GM18951 (cell line): Measurements from ENCODE around the gene IFT172.
A peak's percentile ranks its signal among the peaks of the same experiment; 100 is the strongest.
"Not testable (repeated sequence)": the region's sequence is repeated elsewhere in the genome, so short reads cannot be mapped to it uniquely, and the experiment has no call there.

Experiments
- POLR2A ChIP-seq: IDR thresholded peaks from 4 replicates; pipeline ENCODE4 v1.6.1; 2011; ENCODE audit warnings: mild to moderate bottlenecking; ENCODE audit not compliant: insufficient read length, insufficient read depth; ENCODE audit errors: extremely low read depth
- in situ Hi-C: fragments of 300-500 bp; cut with MboI; formaldehyde crosslinking; loops from one replicate; pipeline ENCODE4 v1.12.0; 2022; ENCODE audit warnings: low sequenced_read_pairs, mixed read lengths, inconsistent platforms; ENCODE audit not compliant: unreplicated experiment

IFT172 gene

GRCh38 chr2:27489498-27490397 is at the start of gene IFT172:
TSS of gene IFT172 (minus strand) at chr2:27489743. CDS start at chr2:27489653, 90 bp downstream.
- in situ Hi-C loops: no loop called here

GRCh38 chr2:27538839-27539450 is 49.4 kb upstream of the IFT172 start:
- in situ Hi-C loops: not testable (repeated sequence)

More at GRCh38 chr2:27489498-27490397, at the start of gene IFT172:
- peak; percentile 63 for TF ChIP-seq POLR2A

GRCh38 chr2:27537287-27537686 is 47.7 kb upstream of the IFT172 start:
- in situ Hi-C loops: no loop called here
- TF ChIP-seq POLR2A: no peak

GRCh38 chr2:27531983-27532382 is 42.4 kb upstream of the IFT172 start:
- in situ Hi-C loops: no loop called here
- no peak for TF ChIP-seq POLR2A

- TF ChIP-seq POLR2A: no peak
- in situ Hi-C loops: no loop called here
Measured at GRCh38 chr2:27527182-27527581, 37.6 kb upstream of the IFT172 start.

GRCh38 chr2:27522400-27522945 is 32.9 kb upstream of the IFT172 start:
- in situ Hi-C loops: no loop called here
- no peak for TF ChIP-seq POLR2A

- TF ChIP-seq POLR2A: no peak
- in situ Hi-C loops: no loop called here
Measured at GRCh38 chr2:27520316-27520715, 30.8 kb upstream of the IFT172 start.

- in situ Hi-C loops: no loop called here
- TF ChIP-seq POLR2A: no peak
Measured at GRCh38 chr2:27518782-27519113, 29.2 kb upstream of the IFT172 start.

- in situ Hi-C loops: no loop called here
- no peak for TF ChIP-seq POLR2A
Measured at GRCh38 chr2:27518113-27518781, 28.7 kb upstream of the IFT172 start.

GRCh38 chr2:27509326-27509725 is 19.8 kb upstream of the IFT172 start:
- in situ Hi-C loops: no loop called here

GRCh38 chr2:27507293-27507692 is 17.8 kb upstream of the IFT172 start:
- no peak for TF ChIP-seq POLR2A
- in situ Hi-C loops: no loop called here

More at GRCh38 chr2:27509326-27509725, 19.8 kb upstream of the IFT172 start:
- no peak for TF ChIP-seq POLR2A

- in situ Hi-C loops: no loop called here
- no peak for TF ChIP-seq POLR2A
Measured at GRCh38 chr2:27506587-27506986, 17.0 kb upstream of the IFT172 start.

- TF ChIP-seq POLR2A: no peak
- in situ Hi-C loops: no loop called here
Measured at GRCh38 chr2:27502142-27502541, 12.6 kb upstream of the IFT172 start.
